HCT116 (cell line): ENCODE data around the gene PTTG2. TPM values are rescaled to one million over a fixed set of nuclear protein-coding genes. Genes with fewer than 3 reads are reported as not detected.

Experiments
- ATAC-seq: fragments of 200-7000 bp; cut with Tn5 transposase; 2 replicates; pipeline ENCODE4 v1.9.1; 2020; ENCODE audit warnings: mild to moderate bottlenecking, moderate library complexity
- BruUV-seq: library from RNA; stranded (reverse); fragments of 400-500 nt; replicated peaks from 2 replicates; lab custom pipeline; 2021; lab: Mats Ljungman, UMichigan
- CTCF ChIA-PET: fragments of 300-600 bp; sonication (Branson Sonifier 250); formaldehyde crosslinking; loops from one replicate; lab custom pipeline; 2021; ENCODE audit warnings: antibody characterized with exemption; lab: Charles Lee
- POLR2A ChIA-PET: fragments of 300-600, 350-600 bp; sonication (Branson Sonifier 250); formaldehyde crosslinking; loops from one replicate; lab custom pipeline; 2021; ENCODE audit warnings: antibody characterized with exemption; lab: Charles Lee
- RAD21 ChIA-PET, 2 experiments: fragments of 300-600 bp; sonication (Branson Sonifier 250); formaldehyde crosslinking; loops; one replicate each; lab custom pipeline; 2023; ENCODE audit warnings: low total read pairs in 2 of 2; ENCODE audit not compliant: uncharacterized antibody in 2 of 2, unreplicated experiment in 2 of 2, low non-redundant PET in 1 of 2; lab: Charles Lee
- DNase-seq: peaks from one replicate; pipeline ENCODE4 v3.0.0-alpha.2; 2010; ENCODE audit warnings: low read depth, low spot score
- H2AFZ ChIP-seq: fragments of 200-600 bp; shearing (Covaris generic), sonication (generic); 2 replicates; pipeline ENCODE4 v1.6.1; 2017; ENCODE audit warnings: low read depth, mixed run types, mixed read lengths, antibody characterized with exemption, low read length; ENCODE audit not compliant: poor library complexity, severe bottlenecking
- H3K27ac ChIP-seq: 2 replicates; pipeline ENCODE4 v1.5.1; 2012; ENCODE audit warnings: low read depth, low read length
- H3K27me3 ChIP-seq: fragments of 200-600 bp; sonication (generic); 2 replicates; pipeline ENCODE4 v1.6.1; 2016; ENCODE audit warnings: mixed run types, low read length, mixed read lengths; ENCODE audit not compliant: insufficient read depth
- H3K36me3 ChIP-seq, 2 experiments: fragments of 200-500 bp in 1 of 2; fragments of 200-600 bp in 1 of 2; sonication (Bioruptor generic) in 1 of 2; sonication (generic) in 1 of 2; 2 replicates each; pipeline versions ENCODE4 v1.5.1 to v1.6.1; 2014 to 2016; ENCODE audit warnings: low read length in 2 of 2, inconsistent platforms in 1 of 2, mixed read lengths in 1 of 2, mixed run types in 1 of 2; ENCODE audit not compliant: insufficient read depth in 2 of 2, control insufficient read depth in 1 of 2
- H3K4me1 ChIP-seq, 2 experiments: fragments of 200-600 bp in 1 of 2; sonication (generic) in 1 of 2; 2 replicates each; pipeline versions ENCODE4 v1.5.1 to v1.6.1; 2012 to 2017; ENCODE audit warnings: low read length in 2 of 2, inconsistent platforms in 1 of 2, mild to moderate bottlenecking in 1 of 2, mixed read lengths in 1 of 2, mixed run types in 1 of 2, moderate library complexity in 1 of 2; ENCODE audit not compliant: insufficient read depth in 2 of 2, control insufficient read depth in 1 of 2
- H3K4me2 ChIP-seq: fragments of 200-600 bp; sonication (generic); 2 replicates; pipeline ENCODE4 v1.6.1; 2017; ENCODE audit warnings: mixed run types, low read length, mixed read lengths
- H3K4me3 ChIP-seq, 2 experiments: fragments of 200-600 bp in 1 of 2; sonication (generic) in 1 of 2; replicated peaks in 1 of 2; 2 replicates each; pipeline ENCODE4 v1.5.1; 2011 to 2016; ENCODE audit warnings: low read length in 2 of 2, control low read depth in 1 of 2, low read depth in 1 of 2, mild to moderate bottlenecking in 1 of 2, mixed read lengths in 1 of 2, mixed run types in 1 of 2
- H3K79me2 ChIP-seq: fragments of 200-600 bp; sonication (generic); 2 replicates; pipeline ENCODE4 v1.6.1; 2017; ENCODE audit warnings: mild to moderate bottlenecking, mixed run types, low read length, moderate library complexity, mixed read lengths; ENCODE audit not compliant: insufficient read depth
- H3K9ac ChIP-seq: fragments of 200-600 bp; sonication (generic); 2 replicates; pipeline ENCODE4 v1.6.1; 2016; ENCODE audit warnings: low read length, mixed read lengths
- H3K9me2 ChIP-seq: fragments of 200-600 bp; sonication (generic), shearing (Covaris generic); 2 replicates; pipeline ENCODE4 v1.6.1; 2017; ENCODE audit warnings: mixed run types, mild to moderate bottlenecking, moderate library complexity; ENCODE audit not compliant: insufficient read depth
- H3K9me3 ChIP-seq, 2 experiments: fragments of 200-500 bp in 1 of 2; fragments of 200-600 bp in 1 of 2; sonication (Bioruptor generic) in 1 of 2; sonication (generic) in 1 of 2; 2 replicates each; pipeline ENCODE4 v1.6.1; 2014 to 2017; ENCODE audit warnings: low read length in 2 of 2, mixed read lengths in 2 of 2, inconsistent platforms in 1 of 2, low read depth in 1 of 2, mild to moderate bottlenecking in 1 of 2, mixed run types in 1 of 2, moderate library complexity in 1 of 2; ENCODE audit not compliant: control insufficient read depth in 1 of 2, insufficient read depth in 1 of 2
- H4K20me1 ChIP-seq: fragments of 200-600 bp; sonication (generic), shearing (Covaris generic); 2 replicates; pipeline ENCODE4 v1.6.1; 2017; ENCODE audit warnings: mixed run types, mild to moderate bottlenecking, moderate library complexity; ENCODE audit not compliant: insufficient read depth
- ATF3 ChIP-seq: IDR thresholded peaks from 2 replicates; pipeline ENCODE4 v1.6.1; 2012
- CBX3 ChIP-seq: IDR thresholded peaks from 2 replicates; pipeline ENCODE4 v1.6.1; 2012; ENCODE audit warnings: low read depth
- EGR1 ChIP-seq: IDR thresholded peaks from 2 replicates; pipeline ENCODE4 v1.6.1; 2012; ENCODE audit warnings: low read depth
- ELF1 ChIP-seq: IDR thresholded peaks from 2 replicates; pipeline ENCODE4 v1.6.1; 2012; ENCODE audit warnings: low read depth, borderline replicate concordance
- EZH2 ChIP-seq: fragments of 200-600 bp; sonication (generic); IDR thresholded peaks from 2 replicates; pipeline ENCODE4 v1.6.1; 2017; ENCODE audit warnings: antibody characterized with exemption, mixed run types
- EZH2phosphoT487 ChIP-seq: fragments of 200-600 bp; IDR thresholded peaks from 2 replicates; pipeline ENCODE4 v1.6.1; 2018; ENCODE audit warnings: antibody characterized with exemption, borderline replicate concordance
- FOSL1 ChIP-seq: IDR thresholded peaks from 2 replicates; pipeline ENCODE4 v1.6.1; 2012; ENCODE audit warnings: low read depth
- JUND ChIP-seq: IDR thresholded peaks from 2 replicates; pipeline ENCODE4 v1.6.1; 2012
- MAX ChIP-seq: IDR thresholded peaks from 2 replicates; pipeline ENCODE4 v1.6.1; 2012
- POLR2A ChIP-seq: IDR thresholded peaks from 2 replicates; pipeline ENCODE4 v1.7.0; 2011; ENCODE audit warnings: borderline replicate concordance; ENCODE audit not compliant: insufficient read depth, insufficient read length; ENCODE audit errors: extremely low read depth
- POLR2AphosphoS5 ChIP-seq: IDR thresholded peaks from 2 replicates; pipeline ENCODE4 v1.6.1; 2011; ENCODE audit warnings: mild to moderate bottlenecking, low read depth, low read length, moderate library complexity
- RAD21 ChIP-seq: IDR thresholded peaks from 2 replicates; pipeline ENCODE4 v1.6.1; 2012; ENCODE audit warnings: low read depth, mild to moderate bottlenecking
- SIN3A ChIP-seq: IDR thresholded peaks from 2 replicates; pipeline ENCODE4 v1.6.1; 2012; ENCODE audit warnings: low read depth
- SRF ChIP-seq: IDR thresholded peaks from 2 replicates; pipeline ENCODE4 v1.6.1; 2012; ENCODE audit warnings: low read depth
- TCF7L2 ChIP-seq: IDR thresholded peaks from 2 replicates; pipeline ENCODE4 v1.7.0; 2011; ENCODE audit warnings: borderline replicate concordance, inconsistent platforms; ENCODE audit not compliant: insufficient read depth, insufficient read length; ENCODE audit errors: extremely low read depth
- YY1 ChIP-seq: IDR thresholded peaks from 2 replicates; pipeline ENCODE4 v1.6.1; 2011; ENCODE audit warnings: low read length, low read depth, moderate library complexity, mild to moderate bottlenecking; ENCODE audit not compliant: insufficient replicate concordance; ENCODE audit errors: extremely low read depth
- ZFX ChIP-seq: fragments of 450-650 bp; IDR thresholded peaks from 2 replicates; pipeline ENCODE4 v1.6.1; 2017
- ZNF274 ChIP-seq: fragments of 200-500 bp; sonication (Bioruptor generic); IDR thresholded peaks from 2 replicates; pipeline ENCODE4 v1.6.1; 2014; ENCODE audit warnings: mild to moderate bottlenecking, low read depth, low read length, inconsistent platforms
- intact Hi-C: fragments of 100-400 bp; cut with micrococcal nuclease; formaldehyde crosslinking; loops from 2 replicates; pipeline ENCODE4 v1.10.0; 2022
- total RNA-seq: library from RNA; stranded (reverse); gene quantifications from one replicate; pipeline ENCODE4 v1.2.1, GENCODE V29; 2021; ENCODE audit not compliant: unreplicated experiment
- TF ChIP-seq, protein P1 (sequence below), 3 experiments: fragments of 200-600 bp in 1 of 3; sonication (generic) in 1 of 3; IDR thresholded peaks in 2 of 3; conservative IDR thresholded peaks in 1 of 3; 2 replicates each; pipeline ENCODE4 v1.5.1; 2012 to 2017; ENCODE audit warnings: low read depth in 2 of 3, low read length in 2 of 3, antibody characterized with exemption in 1 of 3, borderline replicate concordance in 1 of 3, control low read depth in 1 of 3, mild to moderate bottlenecking in 1 of 3, mixed read lengths in 1 of 3, mixed run types in 1 of 3, moderate library complexity in 1 of 3; ENCODE audit not compliant: insufficient read depth in 1 of 3
- TF ChIP-seq, protein P2 (sequence below): IDR thresholded peaks from 2 replicates; pipeline ENCODE4 v1.6.1; 2011; ENCODE audit warnings: mild to moderate bottlenecking, low read length, moderate library complexity; ENCODE audit not compliant: insufficient replicate concordance; ENCODE audit errors: extremely low read depth

The PTTG2 gene
- total RNA-seq, 1 experiment from 2014 or later: not detected

DNA sequence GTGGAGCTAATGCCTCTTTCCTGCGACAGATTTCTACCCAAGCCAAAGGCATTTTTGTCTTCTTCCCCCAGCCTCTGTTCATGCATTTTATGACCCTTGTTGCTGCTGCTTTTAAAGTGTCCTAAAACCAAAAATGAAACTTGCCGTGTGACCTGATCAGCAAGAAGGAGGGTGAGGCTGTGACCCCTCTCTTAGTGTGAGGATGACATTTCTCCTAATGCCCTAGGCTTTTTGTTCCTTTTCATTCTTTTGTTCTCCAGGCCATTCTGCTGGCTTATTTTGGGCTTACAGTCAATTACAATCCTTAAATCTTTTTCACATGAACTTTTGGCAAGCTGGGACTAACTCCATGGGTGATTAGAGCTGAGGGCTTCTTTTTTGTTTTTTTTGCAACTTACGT is 34.4 kb downstream of the PTTG2 start:
- POLR2A ChIA-PET: no interaction called here
- no peak overlapping the region for H3K4me3 ChIP-seq
- H2AFZ ChIP-seq: no peak overlapping the region
- H3K4me2 ChIP-seq: no peak overlapping the region
- peaks cover 27% of the 10 kb centered on the region; the same call in 1 of the 2 replicates for H3K79me2 ChIP-seq
- no peaks in the 10 kb centered on the region for H3K36me3 ChIP-seq
- no peaks in the 10 kb centered on the region for H4K20me1 ChIP-seq
- no peaks in the 10 kb centered on the region for H3K9me2 ChIP-seq
- DNase-seq: no peak
- RAD21 ChIA-PET: interaction anchor here in 1 of 2 experiments (0.6 kb wide), 1 partner anchor 126 kb away, joined by 3 read pairs; no protein-coding TSS in a partner anchor
- H3K27me3 ChIP-seq: no peaks in the 10 kb centered on the region
- TF ChIP-seq ATF3 (no peak), ZNF274 (no peak), EGR1 (no peak), RAD21 (no peak), POLR2AphosphoS5 (no peak), SIN3A (no peak), EZH2 (no peak), YY1 (no peak), CBX3 (no peak), SRF (no peak), FOSL1 (no peak), EZH2phosphoT487 (no peak), POLR2A (no peak), ZFX (no peak), ELF1 (no peak), JUND (no peak), MAX (no peak), TCF7L2 (no peak)
- TF ChIP-seq, protein P1, sequence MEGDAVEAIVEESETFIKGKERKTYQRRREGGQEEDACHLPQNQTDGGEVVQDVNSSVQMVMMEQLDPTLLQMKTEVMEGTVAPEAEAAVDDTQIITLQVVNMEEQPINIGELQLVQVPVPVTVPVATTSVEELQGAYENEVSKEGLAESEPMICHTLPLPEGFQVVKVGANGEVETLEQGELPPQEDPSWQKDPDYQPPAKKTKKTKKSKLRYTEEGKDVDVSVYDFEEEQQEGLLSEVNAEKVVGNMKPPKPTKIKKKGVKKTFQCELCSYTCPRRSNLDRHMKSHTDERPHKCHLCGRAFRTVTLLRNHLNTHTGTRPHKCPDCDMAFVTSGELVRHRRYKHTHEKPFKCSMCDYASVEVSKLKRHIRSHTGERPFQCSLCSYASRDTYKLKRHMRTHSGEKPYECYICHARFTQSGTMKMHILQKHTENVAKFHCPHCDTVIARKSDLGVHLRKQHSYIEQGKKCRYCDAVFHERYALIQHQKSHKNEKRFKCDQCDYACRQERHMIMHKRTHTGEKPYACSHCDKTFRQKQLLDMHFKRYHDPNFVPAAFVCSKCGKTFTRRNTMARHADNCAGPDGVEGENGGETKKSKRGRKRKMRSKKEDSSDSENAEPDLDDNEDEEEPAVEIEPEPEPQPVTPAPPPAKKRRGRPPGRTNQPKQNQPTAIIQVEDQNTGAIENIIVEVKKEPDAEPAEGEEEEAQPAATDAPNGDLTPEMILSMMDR (IDR thresholded peaks at IDR 0.05 in 2 of 3, conservative IDR thresholded peaks at IDR 0.05 in 1 of 3; ENCODE audit: borderline replicate concordance in 1 of 3, insufficient read depth in 1 of 3, low read depth in 2 of 3, low read length in 2 of 3): no peak
- TF ChIP-seq, protein P2, sequence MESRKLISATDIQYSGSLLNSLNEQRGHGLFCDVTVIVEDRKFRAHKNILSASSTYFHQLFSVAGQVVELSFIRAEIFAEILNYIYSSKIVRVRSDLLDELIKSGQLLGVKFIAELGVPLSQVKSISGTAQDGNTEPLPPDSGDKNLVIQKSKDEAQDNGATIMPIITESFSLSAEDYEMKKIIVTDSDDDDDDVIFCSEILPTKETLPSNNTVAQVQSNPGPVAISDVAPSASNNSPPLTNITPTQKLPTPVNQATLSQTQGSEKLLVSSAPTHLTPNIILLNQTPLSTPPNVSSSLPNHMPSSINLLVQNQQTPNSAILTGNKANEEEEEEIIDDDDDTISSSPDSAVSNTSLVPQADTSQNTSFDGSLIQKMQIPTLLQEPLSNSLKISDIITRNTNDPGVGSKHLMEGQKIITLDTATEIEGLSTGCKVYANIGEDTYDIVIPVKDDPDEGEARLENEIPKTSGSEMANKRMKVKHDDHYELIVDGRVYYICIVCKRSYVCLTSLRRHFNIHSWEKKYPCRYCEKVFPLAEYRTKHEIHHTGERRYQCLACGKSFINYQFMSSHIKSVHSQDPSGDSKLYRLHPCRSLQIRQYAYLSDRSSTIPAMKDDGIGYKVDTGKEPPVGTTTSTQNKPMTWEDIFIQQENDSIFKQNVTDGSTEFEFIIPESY: no peak
- ATAC-seq: no peak
- no peaks in the 10 kb centered on the region for H3K9me3 ChIP-seq
- H3K9ac ChIP-seq: no peak overlapping the region
- CTCF ChIA-PET: no interaction called here
- intact Hi-C loops: no loop called here
- H3K27ac ChIP-seq: no peak overlapping the region
- BruUV-seq: no TSS peak
- H3K4me1 ChIP-seq: no peaks in the 10 kb centered on the region
